NCI-H446 treated with DMSO at 0.1 percent for 48 hours (cell line): ENCODE measurements around the gene DYNC2LI1.

Experiments
- DNase-seq: peaks from one replicate; lab custom pipeline; 2025; lab: John Stamatoyannopoulos, UW

DYNC2LI1 gene

GRCh38 chr2:43846140-43846793 lies 72.4 kb downstream of the DYNC2LI1 start:
- DNase-seq: no peak

GRCh38 chr2:43848214-43848613 lies 74.4 kb downstream of the DYNC2LI1 start:
- no peak for DNase-seq

DNA sequence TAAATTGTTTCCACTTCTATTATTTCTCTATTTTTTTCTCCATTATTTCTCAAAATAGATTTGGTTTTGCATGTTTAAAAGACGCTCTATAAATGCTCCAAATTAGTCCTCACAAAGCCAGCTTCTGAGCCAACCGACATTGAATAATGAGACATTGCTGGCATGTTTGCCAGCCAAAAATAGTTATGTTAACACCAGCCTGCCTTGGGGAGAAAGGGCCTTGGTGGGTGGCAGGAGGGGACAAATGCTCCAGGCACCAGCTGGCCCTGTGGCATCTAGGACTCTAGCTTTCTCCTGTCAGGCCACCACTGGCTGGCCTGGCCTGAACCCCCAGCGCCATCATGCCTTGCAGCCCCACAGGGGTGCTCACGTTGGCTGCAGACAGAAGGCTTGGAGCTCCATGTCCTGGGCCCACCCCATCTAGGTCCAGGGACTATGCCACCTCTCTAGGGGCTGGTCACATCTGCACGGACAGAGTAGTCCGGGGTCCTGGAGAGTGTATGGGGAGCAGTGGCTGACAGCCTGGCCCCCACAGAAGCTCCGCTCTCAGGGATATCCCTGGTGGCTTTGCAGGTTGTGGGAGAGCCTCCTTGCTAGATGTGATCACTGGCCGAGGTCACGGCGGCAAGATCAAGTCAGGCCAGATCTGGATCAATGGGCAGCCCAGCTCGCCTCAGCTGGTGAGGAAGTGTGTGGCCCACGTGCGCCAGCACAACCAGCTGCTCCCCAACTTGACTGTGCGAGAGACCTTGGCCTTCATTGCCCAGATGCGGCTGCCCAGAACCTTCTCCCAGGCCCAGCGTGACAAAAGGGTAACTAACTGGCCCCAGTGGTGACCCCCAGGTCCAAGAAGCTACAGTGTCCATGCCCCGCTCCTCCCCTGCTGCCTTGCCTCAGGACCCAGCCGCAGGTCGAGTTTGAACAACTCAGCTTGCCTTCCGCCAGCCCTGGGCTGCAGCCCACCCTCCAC lies 77.5 kb downstream of the DYNC2LI1 start:
- no peak for DNase-seq

- DNase-seq: no peak
Measured at GRCh38 chr2:43852196-43852730, 78.4 kb downstream of the DYNC2LI1 start.

DNA sequence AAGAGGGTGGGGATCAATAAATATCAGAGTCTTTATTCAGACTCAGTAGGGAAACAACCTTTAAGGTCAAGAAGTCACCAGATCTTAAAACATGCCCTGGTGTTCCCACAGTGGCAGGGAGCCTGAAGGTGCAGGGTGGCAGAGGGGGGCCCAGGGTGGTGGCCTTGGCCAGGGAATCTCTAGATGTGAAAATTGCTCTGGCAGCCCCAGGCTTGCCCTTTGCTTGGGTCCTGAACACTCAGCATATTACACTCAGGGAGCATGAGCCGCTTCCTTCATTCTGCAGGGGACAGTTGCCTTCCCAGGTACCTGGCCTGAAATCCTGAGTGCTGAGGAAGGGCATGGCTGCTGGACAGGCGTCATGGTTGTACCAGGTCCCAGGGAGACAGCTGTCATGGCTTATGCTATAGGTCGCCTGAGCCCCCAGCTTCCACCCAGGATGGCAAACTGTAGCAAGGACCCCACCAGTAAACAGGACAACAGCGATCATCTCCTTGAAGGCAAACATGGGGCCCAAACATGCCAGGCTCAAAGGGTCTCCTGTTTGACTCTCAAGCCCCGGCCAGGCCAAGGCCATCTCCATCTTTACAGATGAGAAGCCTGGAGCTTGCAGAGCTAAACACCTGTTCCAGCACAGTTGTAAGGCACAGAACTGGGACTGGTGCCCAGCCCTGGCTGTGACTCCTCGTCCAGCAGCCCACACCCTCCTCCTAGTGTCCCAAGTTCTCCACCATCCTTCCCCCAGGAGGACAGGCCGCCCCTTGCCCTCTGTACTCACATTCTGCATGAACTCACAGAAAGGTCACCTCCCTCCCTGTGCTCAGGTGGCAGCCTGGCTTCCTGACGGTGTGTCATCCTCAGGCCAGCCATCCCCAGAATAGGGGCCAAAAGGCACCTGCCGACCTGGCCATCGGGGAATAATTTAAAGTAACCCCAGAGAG lies 79.6 kb downstream of the DYNC2LI1 start:
- DNase-seq: no peak

GRCh38 chr2:43854671-43855070 lies 80.8 kb downstream of the DYNC2LI1 start:
- no peak for DNase-seq

DNA sequence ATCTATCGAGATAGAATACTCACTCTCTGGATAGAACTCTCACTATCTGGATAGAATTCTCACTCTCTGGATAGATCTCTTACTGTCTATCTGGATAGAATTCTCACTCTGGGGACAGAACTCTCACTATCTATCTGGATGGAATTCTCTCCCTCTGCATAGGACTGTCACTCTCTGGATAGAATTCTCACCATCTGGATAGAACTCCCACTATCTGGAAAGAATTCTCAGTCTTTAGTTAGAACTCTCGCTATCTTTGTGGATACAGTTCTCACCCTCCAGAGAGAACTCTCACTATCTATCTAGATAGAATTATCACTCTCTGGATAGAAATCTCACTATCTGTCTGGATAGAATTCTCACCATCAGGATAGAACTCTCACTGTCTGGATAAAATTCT lies 81.5 kb downstream of the DYNC2LI1 start:
- no peak for DNase-seq
